ENCODE results near the gene LONP2.

DNA sequence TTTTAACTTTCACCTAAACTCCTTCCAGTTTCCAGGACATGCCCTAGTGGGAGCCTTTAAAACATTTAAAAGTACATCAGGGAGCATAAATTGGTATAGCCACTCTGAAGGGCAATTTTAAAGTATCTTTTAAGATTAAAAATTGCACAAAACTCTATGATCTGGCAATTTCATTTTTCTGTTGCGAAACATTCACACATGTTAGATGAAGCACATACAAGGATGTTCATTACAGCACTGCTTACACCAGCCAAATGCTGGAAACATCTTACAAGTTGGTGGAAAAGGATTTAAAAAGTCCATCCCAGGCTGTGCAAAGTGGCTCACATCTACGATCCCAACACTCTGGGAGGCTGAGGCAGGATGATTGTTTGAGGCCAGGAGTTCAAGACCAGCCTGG, 26.4 kb upstream of the LONP2 start:
- TF ChIP-seq ZNF274 (CRISPR knock-in tag; IDR thresholded peaks at IDR 0.05), result no peak
- no peak for TF ChIP-seq GABPA (IDR thresholded peaks at IDR 0.05; ENCODE audit: low read depth, low read length)
- no peak for TF ChIP-seq GABPA (CRISPR knock-in tag; IDR thresholded peaks at IDR 0.05; ENCODE audit: low read depth)
- TF ChIP-seq NFYB (CRISPR knock-in tag; IDR thresholded peaks at IDR 0.05), result no peak
- TF ChIP-seq, protein P1, sequence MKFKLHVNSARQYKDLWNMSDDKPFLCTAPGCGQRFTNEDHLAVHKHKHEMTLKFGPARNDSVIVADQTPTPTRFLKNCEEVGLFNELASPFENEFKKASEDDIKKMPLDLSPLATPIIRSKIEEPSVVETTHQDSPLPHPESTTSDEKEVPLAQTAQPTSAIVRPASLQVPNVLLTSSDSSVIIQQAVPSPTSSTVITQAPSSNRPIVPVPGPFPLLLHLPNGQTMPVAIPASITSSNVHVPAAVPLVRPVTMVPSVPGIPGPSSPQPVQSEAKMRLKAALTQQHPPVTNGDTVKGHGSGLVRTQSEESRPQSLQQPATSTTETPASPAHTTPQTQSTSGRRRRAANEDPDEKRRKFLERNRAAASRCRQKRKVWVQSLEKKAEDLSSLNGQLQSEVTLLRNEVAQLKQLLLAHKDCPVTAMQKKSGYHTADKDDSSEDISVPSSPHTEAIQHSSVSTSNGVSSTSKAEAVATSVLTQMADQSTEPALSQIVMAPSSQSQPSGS (CRISPR knock-in tag; IDR thresholded peaks at IDR 0.05), result no peak
- TF ChIP-seq TCF7L2 (IDR thresholded peaks at IDR 0.05; ENCODE audit: low read depth, low read length), result no peak
- TF ChIP-seq, protein P2, sequence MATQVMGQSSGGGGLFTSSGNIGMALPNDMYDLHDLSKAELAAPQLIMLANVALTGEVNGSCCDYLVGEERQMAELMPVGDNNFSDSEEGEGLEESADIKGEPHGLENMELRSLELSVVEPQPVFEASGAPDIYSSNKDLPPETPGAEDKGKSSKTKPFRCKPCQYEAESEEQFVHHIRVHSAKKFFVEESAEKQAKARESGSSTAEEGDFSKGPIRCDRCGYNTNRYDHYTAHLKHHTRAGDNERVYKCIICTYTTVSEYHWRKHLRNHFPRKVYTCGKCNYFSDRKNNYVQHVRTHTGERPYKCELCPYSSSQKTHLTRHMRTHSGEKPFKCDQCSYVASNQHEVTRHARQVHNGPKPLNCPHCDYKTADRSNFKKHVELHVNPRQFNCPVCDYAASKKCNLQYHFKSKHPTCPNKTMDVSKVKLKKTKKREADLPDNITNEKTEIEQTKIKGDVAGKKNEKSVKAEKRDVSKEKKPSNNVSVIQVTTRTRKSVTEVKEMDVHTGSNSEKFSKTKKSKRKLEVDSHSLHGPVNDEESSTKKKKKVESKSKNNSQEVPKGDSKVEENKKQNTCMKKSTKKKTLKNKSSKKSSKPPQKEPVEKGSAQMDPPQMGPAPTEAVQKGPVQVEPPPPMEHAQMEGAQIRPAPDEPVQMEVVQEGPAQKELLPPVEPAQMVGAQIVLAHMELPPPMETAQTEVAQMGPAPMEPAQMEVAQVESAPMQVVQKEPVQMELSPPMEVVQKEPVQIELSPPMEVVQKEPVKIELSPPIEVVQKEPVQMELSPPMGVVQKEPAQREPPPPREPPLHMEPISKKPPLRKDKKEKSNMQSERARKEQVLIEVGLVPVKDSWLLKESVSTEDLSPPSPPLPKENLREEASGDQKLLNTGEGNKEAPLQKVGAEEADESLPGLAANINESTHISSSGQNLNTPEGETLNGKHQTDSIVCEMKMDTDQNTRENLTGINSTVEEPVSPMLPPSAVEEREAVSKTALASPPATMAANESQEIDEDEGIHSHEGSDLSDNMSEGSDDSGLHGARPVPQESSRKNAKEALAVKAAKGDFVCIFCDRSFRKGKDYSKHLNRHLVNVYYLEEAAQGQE (IDR thresholded peaks at IDR 0.05; ENCODE audit: borderline replicate concordance in 1 of 2, low read depth in 1 of 2, low read length in 2 of 2), result no peak
- TF ChIP-seq ZNF317 (CRISPR knock-in tag; IDR thresholded peaks at IDR 0.05), result no peak
- TF ChIP-seq, protein P3, sequence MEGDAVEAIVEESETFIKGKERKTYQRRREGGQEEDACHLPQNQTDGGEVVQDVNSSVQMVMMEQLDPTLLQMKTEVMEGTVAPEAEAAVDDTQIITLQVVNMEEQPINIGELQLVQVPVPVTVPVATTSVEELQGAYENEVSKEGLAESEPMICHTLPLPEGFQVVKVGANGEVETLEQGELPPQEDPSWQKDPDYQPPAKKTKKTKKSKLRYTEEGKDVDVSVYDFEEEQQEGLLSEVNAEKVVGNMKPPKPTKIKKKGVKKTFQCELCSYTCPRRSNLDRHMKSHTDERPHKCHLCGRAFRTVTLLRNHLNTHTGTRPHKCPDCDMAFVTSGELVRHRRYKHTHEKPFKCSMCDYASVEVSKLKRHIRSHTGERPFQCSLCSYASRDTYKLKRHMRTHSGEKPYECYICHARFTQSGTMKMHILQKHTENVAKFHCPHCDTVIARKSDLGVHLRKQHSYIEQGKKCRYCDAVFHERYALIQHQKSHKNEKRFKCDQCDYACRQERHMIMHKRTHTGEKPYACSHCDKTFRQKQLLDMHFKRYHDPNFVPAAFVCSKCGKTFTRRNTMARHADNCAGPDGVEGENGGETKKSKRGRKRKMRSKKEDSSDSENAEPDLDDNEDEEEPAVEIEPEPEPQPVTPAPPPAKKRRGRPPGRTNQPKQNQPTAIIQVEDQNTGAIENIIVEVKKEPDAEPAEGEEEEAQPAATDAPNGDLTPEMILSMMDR (CRISPR knock-in tag; IDR thresholded peaks at IDR 0.05), result no peak
- TF ChIP-seq CENPX (CRISPR knock-in tag; IDR thresholded peaks at IDR 0.05), result no peak
- no peak for TF ChIP-seq NFE2L2 (IDR thresholded peaks at IDR 0.05; ENCODE audit: low read length)
